ENCODE data around the gene GTF2IRD1. TPM values are rescaled to one million over a fixed set of nuclear protein-coding genes. Genes with fewer than 3 reads are reported as not detected.

The GTF2IRD1 gene
- total RNA-seq, 4 donors from 2014 or later = 14.6 to 35.7 (median 17.1) TPM

- peaks cover 0 to 31% (median 0%) of the 10 kb centered on the region in 3 donors for H3K36me3 ChIP-seq
- no peaks in the 10 kb centered on the region for H3K9me3 ChIP-seq
- peak; percentile 90 to 91 for DNase-seq (ENCODE audit: low spot score in 2 of 2)
- H3K27ac ChIP-seq = peak overlapping the region; percentile 12 to 89 (median 70)
- H3K4me3 ChIP-seq = peak overlapping the region in 1 of 4 donors; percentile 1
- no peak for TF ChIP-seq POLR2A (IDR thresholded peaks at IDR 0.05)
- TF ChIP-seq EP300 (IDR thresholded peaks at IDR 0.05) = peak; percentile 31 to 48
- TF ChIP-seq CTCF (IDR thresholded peaks at IDR 0.05) = peak in 1 of 5 experiments; percentile 22
- H3K27me3 ChIP-seq = no peaks in the 10 kb centered on the region
- 21 to 28% methylated on average over 13 of the region's 13 CpGs for WGBS, 2 donors
- H3K4me1 ChIP-seq = peaks cover 0 to 23% (median 15%) of the 10 kb centered on the region in 4 donors
Observed at GRCh38 chr7:74587435-74588126, 133.9 kb downstream of the GTF2IRD1 start.

GRCh38 chr7:74590813-74591212 lies 137.1 kb downstream of the GTF2IRD1 start:
- peaks cover 0 to 23% (median 15%) of the 10 kb centered on the region in 4 donors for H3K4me1 ChIP-seq
- TF ChIP-seq CTCF (IDR thresholded peaks at IDR 0.05) (no peak), POLR2A (IDR thresholded peaks at IDR 0.05) (no peak), EP300 (IDR thresholded peaks at IDR 0.05) (no peak)
- H3K27me3 ChIP-seq = no peaks in the 10 kb centered on the region
- H3K4me3 ChIP-seq = no peak overlapping the region
- peaks cover 0 to 56% (median 4%) of the 10 kb centered on the region in 3 donors for H3K36me3 ChIP-seq
- H3K9me3 ChIP-seq = no peaks in the 10 kb centered on the region
- no peak overlapping the region for H3K27ac ChIP-seq
- DNase-seq (ENCODE audit: low spot score in 2 of 2) = no peak
- 84 to 89% methylated on average over 16 of the region's 16 CpGs for WGBS, 2 donors

- WGBS, 2 donors = 78 to 94% methylated on average over 1 of the region's 1 CpG
- H3K4me3 ChIP-seq = no peak overlapping the region
- TF ChIP-seq POLR2A (IDR thresholded peaks at IDR 0.05) (no peak), EP300 (IDR thresholded peaks at IDR 0.05) (no peak), CTCF (IDR thresholded peaks at IDR 0.05) (no peak)
- no peaks in the 10 kb centered on the region for H3K27me3 ChIP-seq
- no peaks in the 10 kb centered on the region for H3K9me3 ChIP-seq
- DNase-seq (ENCODE audit: low spot score in 2 of 2) = no peak
- no peaks in the 10 kb centered on the region for H3K4me1 ChIP-seq
- no peak overlapping the region for H3K27ac ChIP-seq
- H3K36me3 ChIP-seq = peaks cover 0 to 93% (median 4%) of the 10 kb centered on the region in 3 donors
Observed at GRCh38 chr7:74598558-74598957, 144.9 kb downstream of the GTF2IRD1 start.

GRCh38 chr7:74599244-74599643 lies 145.5 kb downstream of the GTF2IRD1 start:
- no peak overlapping the region for H3K27ac ChIP-seq
- no peaks in the 10 kb centered on the region for H3K27me3 ChIP-seq
- H3K4me3 ChIP-seq = no peak overlapping the region
- no peaks in the 10 kb centered on the region for H3K4me1 ChIP-seq
- DNase-seq (ENCODE audit: low spot score in 2 of 2) = no peak
- WGBS, 2 donors = 92 to 93% methylated on average over 4 of the region's 4 CpGs
- peaks cover 0 to 87% (median 4%) of the 10 kb centered on the region in 3 donors for H3K36me3 ChIP-seq
- no peaks in the 10 kb centered on the region for H3K9me3 ChIP-seq
- TF ChIP-seq CTCF (IDR thresholded peaks at IDR 0.05) (no peak), POLR2A (IDR thresholded peaks at IDR 0.05) (no peak), EP300 (IDR thresholded peaks at IDR 0.05) (no peak)

GRCh38 chr7:74604326-74605020 lies 150.8 kb downstream of the GTF2IRD1 start:
- H3K4me1 ChIP-seq = peaks cover 0 to 14% (median 6%) of the 10 kb centered on the region in 4 donors
- 86 to 92% methylated on average over 7 of the region's 7 CpGs for WGBS, 2 donors
- peaks cover 0 to 35% (median 0%) of the 10 kb centered on the region in 3 donors for H3K36me3 ChIP-seq
- TF ChIP-seq CTCF (IDR thresholded peaks at IDR 0.05) = no peak
- TF ChIP-seq EP300 (IDR thresholded peaks at IDR 0.05) = no peak
- no peak for TF ChIP-seq POLR2A (IDR thresholded peaks at IDR 0.05)
- peak overlapping the region in 1 of 4 donors; percentile 8 for H3K27ac ChIP-seq
- H3K9me3 ChIP-seq = no peaks in the 10 kb centered on the region
- no peak overlapping the region for H3K4me3 ChIP-seq
- no peak for DNase-seq (ENCODE audit: low spot score in 2 of 2)
- no peaks in the 10 kb centered on the region for H3K27me3 ChIP-seq
